ENCODE results near the gene FAM222A. TPM values are rescaled to one million over a fixed set of nuclear protein-coding genes. Genes with fewer than 3 reads are reported as not detected.

Gene FAM222A
- total RNA-seq, 4 donors from 2014 or later, result 7.0 to 24.3 (median 13.5) TPM

- Histone ChIP-seq H3K4me1 (no peaks in the 10 kb centered on the region), H3K9me3 (no peaks in the 10 kb centered on the region), H3K27ac (no peak overlapping the region), H3K36me3 (no peaks in the 10 kb centered on the region), H3K27me3 (no peaks in the 10 kb centered on the region), H3K4me3 (no peak overlapping the region)
- intact Hi-C loops (cut with DNase I; ENCODE audit: low total_unique reads), result no loop called here
- ATAC-seq (no peak), DNase-seq (no peak)
- no peak for TF ChIP-seq POLR2A (IDR thresholded peaks at IDR 0.05)
- TF ChIP-seq CTCF (IDR thresholded peaks at IDR 0.05 in 4 of 5, conservative IDR thresholded peaks at IDR 0.05 in 1 of 5), result no peak
- in situ Hi-C loops (cut with MboI; ENCODE audit: low sequenced_read_pairs in 4 of 4), result no loop called here
Measured at GRCh38 chr12:109744986-109745942, 31.6 kb downstream of the FAM222A start.

- DNase-seq (no peak), ATAC-seq (no peak)
- in situ Hi-C loops (cut with MboI; ENCODE audit: low sequenced_read_pairs in 4 of 4) (no loop called here), intact Hi-C loops (cut with DNase I; ENCODE audit: low total_unique reads) (no loop called here)
- Histone ChIP-seq H3K36me3 (no peaks in the 10 kb centered on the region), H3K27me3 (no peaks in the 10 kb centered on the region), H3K4me1 (no peaks in the 10 kb centered on the region), H3K4me3 (no peak overlapping the region), H3K9me3 (no peaks in the 10 kb centered on the region), H3K27ac (no peak overlapping the region)
- no peak for TF ChIP-seq POLR2A (IDR thresholded peaks at IDR 0.05)
- no peak for TF ChIP-seq CTCF (IDR thresholded peaks at IDR 0.05 in 4 of 5, conservative IDR thresholded peaks at IDR 0.05 in 1 of 5)
Measured at GRCh38 chr12:109752117-109753053, 38.8 kb downstream of the FAM222A start.

GRCh38 chr12:109753054-109753401 lies 39.4 kb downstream of the FAM222A start:
- DNase-seq (no peak), ATAC-seq (no peak)
- H3K9me3 ChIP-seq, result no peaks in the 10 kb centered on the region
- no peak overlapping the region for H3K4me3 ChIP-seq
- TF ChIP-seq CTCF (IDR thresholded peaks at IDR 0.05 in 4 of 5, conservative IDR thresholded peaks at IDR 0.05 in 1 of 5), result no peak
- TF ChIP-seq POLR2A (IDR thresholded peaks at IDR 0.05), result no peak
- intact Hi-C loops (cut with DNase I; ENCODE audit: low total_unique reads) (no loop called here), in situ Hi-C loops (cut with MboI; ENCODE audit: low sequenced_read_pairs in 4 of 4) (no loop called here)
- H3K27ac ChIP-seq, result no peak overlapping the region
- no peaks in the 10 kb centered on the region for H3K4me1 ChIP-seq
- no peaks in the 10 kb centered on the region for H3K27me3 ChIP-seq
- no peaks in the 10 kb centered on the region for H3K36me3 ChIP-seq

GRCh38 chr12:109753959-109754358 lies 40.3 kb downstream of the FAM222A start:
- TF ChIP-seq POLR2A (IDR thresholded peaks at IDR 0.05) (no peak), CTCF (IDR thresholded peaks at IDR 0.05 in 4 of 5, conservative IDR thresholded peaks at IDR 0.05 in 1 of 5) (no peak)
- Histone ChIP-seq H3K27me3 (no peaks in the 10 kb centered on the region), H3K27ac (no peak overlapping the region), H3K9me3 (no peaks in the 10 kb centered on the region), H3K4me1 (no peaks in the 10 kb centered on the region), H3K4me3 (no peak overlapping the region), H3K36me3 (no peaks in the 10 kb centered on the region)
- in situ Hi-C loops (cut with MboI; ENCODE audit: low sequenced_read_pairs in 4 of 4), result no loop called here
- DNase-seq, result no peak
- intact Hi-C loops (cut with DNase I; ENCODE audit: low total_unique reads), result no loop called here
- ATAC-seq, result no peak

Measured in gastrocnemius medialis (tissue), 4 donors.